ENCODE results near the gene SPRR2A.
"Not testable (repeated sequence)": the region's sequence is repeated elsewhere in the genome, so short reads cannot be mapped to it uniquely, and the experiment has no call there.

Gene SPRR2A

GRCh38 chr1:153058154-153058553 lies 842 bp upstream of the SPRR2A start:
- no peak overlapping the region for H3K9ac ChIP-seq (ENCODE audit: low read depth, low read length)
- no peak overlapping the region for H3K27ac ChIP-seq (ENCODE audit: low read length)
- no peak overlapping the region for H3K4me3 ChIP-seq (ENCODE audit: low read length)
- no peaks in the 10 kb centered on the region for H3K36me3 ChIP-seq (ENCODE audit: insufficient read depth, low read depth, low read length)
- no peaks in the 10 kb centered on the region for H3K9me3 ChIP-seq (ENCODE audit: insufficient read depth, low read depth, low read length)
- no peaks in the 10 kb centered on the region for H3K27me3 ChIP-seq (ENCODE audit: insufficient read depth, low read length)
- no peaks in the 10 kb centered on the region for H3K4me1 ChIP-seq (ENCODE audit: insufficient read depth, low read length)

GRCh38 chr1:153056111-153056510 lies 1.2 kb downstream of the SPRR2A start:
- H3K9me3 ChIP-seq (ENCODE audit: insufficient read depth, low read depth, low read length); H3K27ac ChIP-seq (ENCODE audit: low read length); H3K4me1 ChIP-seq (ENCODE audit: insufficient read depth, low read length); H3K9ac ChIP-seq (ENCODE audit: low read depth, low read length); H3K36me3 ChIP-seq (ENCODE audit: insufficient read depth, low read depth, low read length); H3K27me3 ChIP-seq (ENCODE audit: insufficient read depth, low read length); H3K4me3 ChIP-seq (ENCODE audit: low read length): not testable (repeated sequence)

GRCh38 chr1:153049211-153049610 lies 8.1 kb downstream of the SPRR2A start:
- H3K4me3 ChIP-seq (ENCODE audit: low read length), result no peak overlapping the region
- no peaks in the 10 kb centered on the region for H3K4me1 ChIP-seq (ENCODE audit: insufficient read depth, low read length)
- H3K36me3 ChIP-seq (ENCODE audit: insufficient read depth, low read depth, low read length), result no peaks in the 10 kb centered on the region
- no peaks in the 10 kb centered on the region for H3K27me3 ChIP-seq (ENCODE audit: insufficient read depth, low read length)
- no peak overlapping the region for H3K9ac ChIP-seq (ENCODE audit: low read depth, low read length)
- no peak overlapping the region for H3K27ac ChIP-seq (ENCODE audit: low read length)
- no peaks in the 10 kb centered on the region; the same call in 1 of the 2 replicates for H3K9me3 ChIP-seq (ENCODE audit: insufficient read depth, low read depth, low read length)

DNA sequence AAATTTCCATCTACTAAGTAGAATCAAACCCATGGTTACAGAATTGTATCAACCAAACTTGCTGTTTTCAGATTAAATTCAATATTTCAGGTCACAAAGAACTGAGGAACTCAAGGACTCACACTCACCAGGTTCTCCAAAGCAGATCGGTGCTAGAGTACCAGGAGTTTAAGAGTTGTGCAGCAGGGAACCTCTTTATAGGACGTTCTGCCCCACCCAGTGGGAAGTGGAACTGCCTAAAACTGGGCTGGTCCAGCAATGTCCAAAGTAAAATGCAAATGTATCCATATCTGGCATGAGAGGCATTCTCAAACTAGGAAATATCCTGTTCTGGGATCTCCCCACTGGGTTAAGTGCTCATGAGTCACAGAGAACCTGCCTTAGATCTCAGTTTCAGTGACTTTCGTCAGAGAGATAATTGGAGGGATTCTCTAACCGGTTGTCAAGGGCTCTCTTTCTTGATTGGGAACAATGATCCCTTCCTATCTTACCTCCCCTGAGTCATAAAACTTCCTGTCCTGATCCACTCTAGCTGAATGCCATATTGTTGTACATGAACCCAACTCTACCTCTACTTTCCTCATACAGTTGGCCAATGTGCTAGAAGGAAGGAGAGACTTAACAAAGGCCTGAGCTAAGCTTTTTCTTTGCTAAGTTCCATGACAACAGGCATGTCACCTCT lies 16.2 kb downstream of the SPRR2A start, which contains the start of gene SPRR2D:
Gene SPRR2D (minus strand): TSS at position 171 of the 682 bp plus-strand sequence. CDS start 774 bp downstream, outside the sequence.
- Histone ChIP-seq H3K9me3 (ENCODE audit: insufficient read depth, low read depth, low read length) (no peaks in the 10 kb centered on the region), H3K4me3 (ENCODE audit: low read length) (no peak within 1 kb of the TSS), H3K27me3 (ENCODE audit: insufficient read depth, low read length) (no peaks in the 10 kb centered on the region), H3K9ac (ENCODE audit: low read depth, low read length) (no peak within 1 kb of the TSS), H3K36me3 (ENCODE audit: insufficient read depth, low read depth, low read length) (no peaks in the 10 kb centered on the region), H3K4me1 (ENCODE audit: insufficient read depth, low read length) (no peaks in the 10 kb centered on the region), H3K27ac (ENCODE audit: low read length) (no peak within 1 kb of the TSS)

DNA sequence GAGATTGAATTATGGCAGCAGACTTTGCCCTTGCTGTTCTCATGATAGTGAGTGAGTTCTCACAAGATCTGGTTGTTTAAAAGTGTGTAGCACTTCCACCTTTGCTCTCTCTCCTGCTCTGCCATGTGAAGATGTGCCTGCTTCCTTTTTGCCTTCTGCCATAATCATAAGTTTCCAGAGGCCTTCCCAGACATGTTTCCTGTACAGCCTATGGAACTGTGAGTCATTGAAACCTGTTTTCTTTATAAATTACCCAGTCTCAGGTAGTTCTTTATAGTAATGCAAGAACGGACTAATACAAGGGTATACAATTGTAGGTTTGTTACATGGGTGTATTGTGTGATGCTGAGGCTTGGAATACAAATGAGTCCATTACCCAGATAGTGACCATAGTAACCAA lies 22.1 kb downstream of the SPRR2A start:
- no peak overlapping the region for H3K4me3 ChIP-seq (ENCODE audit: low read length)
- H3K27me3 ChIP-seq (ENCODE audit: insufficient read depth, low read length), result no peaks in the 10 kb centered on the region
- no peaks in the 10 kb centered on the region for H3K36me3 ChIP-seq (ENCODE audit: insufficient read depth, low read depth, low read length)
- H3K4me1 ChIP-seq (ENCODE audit: insufficient read depth, low read length), result 0 out of 2 replicates have a peak, but pooled peaks cover 3% of the 10 kb centered on the region
- H3K27ac ChIP-seq (ENCODE audit: low read length), result no peak overlapping the region
- no peak overlapping the region for H3K9ac ChIP-seq (ENCODE audit: low read depth, low read length)
- H3K9me3 ChIP-seq (ENCODE audit: insufficient read depth, low read depth, low read length), result no peaks in the 10 kb centered on the region

GRCh38 chr1:153032677-153033308 lies 24.5 kb downstream of the SPRR2A start:
- no peaks in the 10 kb centered on the region for H3K36me3 ChIP-seq (ENCODE audit: insufficient read depth, low read depth, low read length)
- H3K27me3 ChIP-seq (ENCODE audit: insufficient read depth, low read length), result no peaks in the 10 kb centered on the region
- H3K4me1 ChIP-seq (ENCODE audit: insufficient read depth, low read length), result 0 out of 2 replicates have a peak, but pooled peaks cover 3% of the 10 kb centered on the region
- H3K9me3 ChIP-seq (ENCODE audit: insufficient read depth, low read depth, low read length), result no peaks in the 10 kb centered on the region
- H3K4me3 ChIP-seq (ENCODE audit: low read length), result no peak overlapping the region
- no peak overlapping the region for H3K27ac ChIP-seq (ENCODE audit: low read length)
- H3K9ac ChIP-seq (ENCODE audit: low read depth, low read length), result no peak overlapping the region

DNA sequence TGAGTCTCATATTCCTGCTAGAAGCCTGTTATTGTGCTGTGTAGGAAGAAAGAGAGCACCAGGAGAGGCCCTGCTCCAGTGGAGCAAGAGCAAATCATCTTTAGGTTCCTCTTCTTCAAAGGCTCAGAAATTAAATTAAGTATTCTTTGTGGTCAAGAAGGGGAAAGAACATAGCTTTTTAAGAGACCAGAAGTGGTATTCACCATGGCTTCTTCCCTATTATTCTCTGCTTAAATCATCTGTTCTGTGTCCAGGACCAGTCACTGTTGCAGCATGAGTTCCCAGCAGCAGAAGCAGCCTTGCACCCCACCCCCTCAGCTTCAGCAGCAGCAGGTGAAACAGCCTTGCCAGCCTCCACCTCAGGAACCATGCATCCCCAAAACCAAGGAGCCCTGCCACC lies 25.2 kb downstream of the SPRR2A start:
- Histone ChIP-seq H3K9ac (ENCODE audit: low read depth, low read length) (no peak overlapping the region), H3K9me3 (ENCODE audit: insufficient read depth, low read depth, low read length) (no peaks in the 10 kb centered on the region), H3K27ac (ENCODE audit: low read length) (no peak overlapping the region), H3K4me3 (ENCODE audit: low read length) (no peak overlapping the region), H3K4me1 (ENCODE audit: insufficient read depth, low read length) (0 out of 2 replicates have a peak, but pooled peaks cover 3% of the 10 kb centered on the region), H3K27me3 (ENCODE audit: insufficient read depth, low read length) (no peaks in the 10 kb centered on the region), H3K36me3 (ENCODE audit: insufficient read depth, low read depth, low read length) (no peaks in the 10 kb centered on the region)

- no peak within 1 kb of the TSS for H3K4me3 ChIP-seq (ENCODE audit: low read length)
- no peaks in the 10 kb centered on the region for H3K27me3 ChIP-seq (ENCODE audit: insufficient read depth, low read length)
- no peak within 1 kb of the TSS for H3K9ac ChIP-seq (ENCODE audit: low read depth, low read length)
- no peak within 1 kb of the TSS for H3K27ac ChIP-seq (ENCODE audit: low read length)
- H3K9me3 ChIP-seq (ENCODE audit: insufficient read depth, low read depth, low read length), result no peaks in the 10 kb centered on the region
- H3K4me1 ChIP-seq (ENCODE audit: insufficient read depth, low read length), result 0 out of 2 replicates have a peak, but pooled peaks cover 3% of the 10 kb centered on the region
- no peaks in the 10 kb centered on the region for H3K36me3 ChIP-seq (ENCODE audit: insufficient read depth, low read depth, low read length)
These were observed 26.4 kb downstream of the SPRR2A start, which contains the start of gene SPRR1B for GRCh38 chr1:153030895-153031294. Gene SPRR1B (plus strand): TSS chr1:153031203. CDS start chr1:153032346, 1,143 bp downstream.

GRCh38 chr1:153028766-153029165 lies 28.5 kb downstream of the SPRR2A start:
- Histone ChIP-seq H3K27ac (ENCODE audit: low read length) (no peak overlapping the region), H3K27me3 (ENCODE audit: insufficient read depth, low read length) (no peaks in the 10 kb centered on the region), H3K9ac (ENCODE audit: low read depth, low read length) (no peak overlapping the region), H3K9me3 (ENCODE audit: insufficient read depth, low read depth, low read length) (no peaks in the 10 kb centered on the region), H3K4me1 (ENCODE audit: insufficient read depth, low read length) (0 out of 2 replicates have a peak, but pooled peaks cover 3% of the 10 kb centered on the region), H3K4me3 (ENCODE audit: low read length) (no peak overlapping the region), H3K36me3 (ENCODE audit: insufficient read depth, low read depth, low read length) (no peaks in the 10 kb centered on the region)

GRCh38 chr1:153025797-153026196 lies 31.5 kb downstream of the SPRR2A start:
- Histone ChIP-seq H3K9ac (ENCODE audit: low read depth, low read length) (no peak overlapping the region), H3K4me3 (ENCODE audit: low read length) (no peak overlapping the region), H3K36me3 (ENCODE audit: insufficient read depth, low read depth, low read length) (no peaks in the 10 kb centered on the region), H3K27me3 (ENCODE audit: insufficient read depth, low read length) (no peaks in the 10 kb centered on the region), H3K9me3 (ENCODE audit: insufficient read depth, low read depth, low read length) (no peaks in the 10 kb centered on the region), H3K4me1 (ENCODE audit: insufficient read depth, low read length) (peaks cover 6% of the 10 kb centered on the region), H3K27ac (ENCODE audit: low read length) (no peak overlapping the region)

DNA sequence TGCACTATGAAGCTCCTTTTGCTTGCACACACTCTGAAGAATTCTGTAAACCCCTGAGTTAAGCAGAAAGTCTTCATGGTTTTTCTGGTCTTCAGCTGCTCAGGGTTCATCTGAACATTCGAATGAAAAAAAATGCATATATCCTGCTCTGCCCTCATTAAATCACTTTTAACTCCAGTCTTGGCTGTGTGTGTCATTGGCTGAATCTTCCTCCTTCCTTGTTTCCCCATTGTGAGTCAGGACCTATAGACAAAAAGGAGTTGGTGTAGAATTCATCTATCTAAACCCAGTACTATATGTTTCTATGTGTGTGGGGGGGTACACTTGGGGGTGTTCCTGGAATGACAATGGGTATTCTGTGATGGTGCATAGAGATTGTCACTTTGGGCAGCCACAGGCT lies 32.9 kb downstream of the SPRR2A start:
- no peaks in the 10 kb centered on the region for H3K9me3 ChIP-seq (ENCODE audit: insufficient read depth, low read depth, low read length)

DNA sequence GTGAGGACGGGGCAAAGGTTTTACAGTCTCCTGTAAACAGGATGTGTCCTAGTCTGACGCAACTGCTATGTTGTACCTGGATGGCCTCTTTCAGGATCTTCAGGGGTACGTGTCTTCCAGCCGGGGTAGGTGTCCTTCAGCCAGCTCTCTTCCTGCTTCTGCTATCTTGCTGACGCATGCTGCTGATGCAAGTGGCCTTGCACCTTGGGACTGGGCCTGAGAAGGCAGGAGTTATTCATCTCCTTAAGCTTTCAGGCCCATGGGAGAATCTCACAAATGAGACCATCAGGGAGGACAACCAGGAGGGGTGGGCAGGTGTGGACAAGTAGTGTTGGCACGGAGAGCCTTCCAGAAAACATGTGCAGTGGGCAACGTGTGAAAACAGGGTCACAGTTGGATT lies 34.2 kb downstream of the SPRR2A start:
- peaks cover 6% of the 10 kb centered on the region for H3K4me1 ChIP-seq (ENCODE audit: insufficient read depth, low read length)
- H3K4me3 ChIP-seq (ENCODE audit: low read length), result no peak overlapping the region
- H3K27ac ChIP-seq (ENCODE audit: low read length), result no peak overlapping the region
- no peaks in the 10 kb centered on the region for H3K9me3 ChIP-seq (ENCODE audit: insufficient read depth, low read depth, low read length)
- H3K27me3 ChIP-seq (ENCODE audit: insufficient read depth, low read length), result no peaks in the 10 kb centered on the region
- H3K9ac ChIP-seq (ENCODE audit: low read depth, low read length), result no peak overlapping the region
- H3K36me3 ChIP-seq (ENCODE audit: insufficient read depth, low read depth, low read length), result no peaks in the 10 kb centered on the region

More for the DNA sequence above, 32.9 kb downstream of the SPRR2A start:
- Histone ChIP-seq H3K27me3 (ENCODE audit: insufficient read depth, low read length) (no peaks in the 10 kb centered on the region), H3K9ac (ENCODE audit: low read depth, low read length) (no peak overlapping the region), H3K4me1 (ENCODE audit: insufficient read depth, low read length) (peaks cover 6% of the 10 kb centered on the region), H3K36me3 (ENCODE audit: insufficient read depth, low read depth, low read length) (no peaks in the 10 kb centered on the region), H3K4me3 (ENCODE audit: low read length) (no peak overlapping the region), H3K27ac (ENCODE audit: low read length) (no peak overlapping the region)
